H9 (cell line): ENCODE measurements around the gene DIP2C. TPM values are rescaled to one million over a fixed set of nuclear protein-coding genes. Genes with fewer than 3 reads are reported as not detected.

Experiments
- DNase-seq: peaks from one replicate; pipeline ENCODE4 v3.0.0-alpha.2; 2017
- H2AFZ ChIP-seq: one replicate; pipeline ENCODE4 v1.6.1; 2013; ENCODE audit warnings: mild to moderate bottlenecking, low read length, control low read depth, moderate library complexity
- H2AK5ac ChIP-seq: 2 replicates; pipeline ENCODE4 v1.6.1; 2013; ENCODE audit warnings: low read length, control low read depth, mixed read lengths; ENCODE audit not compliant: insufficient read length
- H2BK120ac ChIP-seq: one replicate; pipeline ENCODE4 v1.6.1; 2013; ENCODE audit warnings: low read depth, mild to moderate bottlenecking, low read length, control low read depth, inconsistent platforms; ENCODE audit not compliant: poor library complexity, severe bottlenecking
- H2BK12ac ChIP-seq: 2 replicates; pipeline ENCODE4 v1.6.1; 2013; ENCODE audit warnings: low read length, control low read depth, mixed read lengths, low read depth; ENCODE audit not compliant: insufficient read length
- H2BK15ac ChIP-seq: 2 replicates; pipeline ENCODE4 v1.6.1; 2013; ENCODE audit warnings: low read depth, low read length, control low read depth
- H2BK20ac ChIP-seq: one replicate; pipeline ENCODE4 v1.6.1; 2013; ENCODE audit warnings: low read depth, mild to moderate bottlenecking, low read length, control low read depth, inconsistent platforms; ENCODE audit not compliant: poor library complexity, severe bottlenecking
- H2BK5ac ChIP-seq: 2 replicates; pipeline ENCODE4 v1.6.1; 2013; ENCODE audit warnings: low read length, control low read depth, mixed read lengths; ENCODE audit not compliant: insufficient read length
- H3K14ac ChIP-seq: 2 replicates; pipeline ENCODE4 v1.6.1; 2013; ENCODE audit warnings: low read length, control low read depth; ENCODE audit not compliant: insufficient read depth
- H3K18ac ChIP-seq: 2 replicates; pipeline ENCODE4 v1.6.1; 2013; ENCODE audit warnings: low read depth, mild to moderate bottlenecking, mixed read lengths, low read length, control low read depth; ENCODE audit not compliant: insufficient read length
- H3K23ac ChIP-seq: 2 replicates; pipeline ENCODE4 v1.6.1; 2013; ENCODE audit warnings: low read length, control low read depth, mixed read lengths, low read depth; ENCODE audit not compliant: insufficient read length
- H3K23me2 ChIP-seq: 2 replicates; pipeline ENCODE4 v1.6.1; 2013; ENCODE audit warnings: low read depth, mild to moderate bottlenecking, mixed read lengths, low read length, control low read depth; ENCODE audit not compliant: insufficient read length, poor library complexity, severe bottlenecking
- H3K27ac ChIP-seq: 2 replicates; pipeline ENCODE4 v1.5.1; 2013; ENCODE audit warnings: low read length, control low read depth, mixed read lengths, low read depth; ENCODE audit not compliant: insufficient read length
- H3K27me3 ChIP-seq: 2 replicates; pipeline ENCODE4 v1.6.1; 2013; ENCODE audit warnings: low read length, control low read depth, inconsistent platforms; ENCODE audit not compliant: insufficient read depth
- H3K4ac ChIP-seq: 2 replicates; pipeline ENCODE4 v1.6.1; 2013; ENCODE audit warnings: low read depth, mild to moderate bottlenecking, control low read depth, inconsistent platforms, low read length, moderate library complexity
- H3K4me1 ChIP-seq: 2 replicates; pipeline ENCODE4 v1.6.1; 2013; ENCODE audit warnings: low read length, control low read depth, inconsistent platforms; ENCODE audit not compliant: insufficient read depth
- H3K4me2 ChIP-seq: 2 replicates; pipeline ENCODE4 v1.6.1; 2013; ENCODE audit warnings: low read length, control low read depth, mixed read lengths; ENCODE audit not compliant: insufficient read length, insufficient read depth
- H3K56ac ChIP-seq: 2 replicates; pipeline ENCODE4 v1.6.1; 2013; ENCODE audit warnings: low read depth, mild to moderate bottlenecking, mixed read lengths, low read length, control low read depth; ENCODE audit not compliant: insufficient read length
- H3K79me1 ChIP-seq: 2 replicates; pipeline ENCODE4 v1.6.1; 2013; ENCODE audit warnings: low read depth, mild to moderate bottlenecking, moderate library complexity, low read length, control low read depth, inconsistent platforms; ENCODE audit not compliant: insufficient read depth, poor library complexity, severe bottlenecking
- H3K79me2 ChIP-seq: 2 replicates; pipeline ENCODE4 v1.6.1; 2013; ENCODE audit warnings: low read length, control low read depth, inconsistent platforms; ENCODE audit not compliant: insufficient read depth
- H3K9ac ChIP-seq: 2 replicates; pipeline ENCODE4 v1.6.1; 2013; ENCODE audit warnings: low read length, control low read depth, mixed read lengths; ENCODE audit not compliant: insufficient read length; ENCODE audit errors: extremely low read depth
- H3K9me3 ChIP-seq: one replicate; pipeline ENCODE4 v1.6.1; 2013; ENCODE audit warnings: low read depth, low read length, inconsistent platforms; ENCODE audit not compliant: control insufficient read depth
- H3T11ph ChIP-seq: one replicate; pipeline ENCODE4 v1.6.1; 2013; ENCODE audit warnings: mild to moderate bottlenecking, low read length, control low read depth, inconsistent platforms
- H4K20me1 ChIP-seq: one replicate; pipeline ENCODE4 v1.6.1; 2013; ENCODE audit not compliant: control insufficient read depth, insufficient read length, insufficient read depth
- H4K5ac ChIP-seq: 2 replicates; pipeline ENCODE4 v1.6.1; 2013; ENCODE audit warnings: low read depth, mild to moderate bottlenecking, mixed read lengths, low read length, control low read depth; ENCODE audit not compliant: insufficient read length
- H4K8ac ChIP-seq: replicated peaks from 2 replicates; pipeline ENCODE4 v1.6.1; 2013; ENCODE audit warnings: low read length, control low read depth, mixed read lengths, low read depth; ENCODE audit not compliant: insufficient read length
- H4K91ac ChIP-seq: 2 replicates; pipeline ENCODE4 v1.6.1; 2013; ENCODE audit warnings: low read depth, mild to moderate bottlenecking, moderate library complexity, mixed read lengths, low read length, control low read depth; ENCODE audit not compliant: insufficient read length
- H3K27ac Mint-ChIP-seq, 3 experiments: 2 replicates in 2 of 3; 3 replicates in 1 of 3; pipeline ENCODE4 v1.8.0; 2020 to 2021; ENCODE audit warnings: mixed read lengths in 3 of 3, mild to moderate bottlenecking in 1 of 3, moderate library complexity in 1 of 3
- H3K27me3 Mint-ChIP-seq: 2 replicates; pipeline ENCODE4 v1.8.0; 2021; ENCODE audit warnings: low read depth, mild to moderate bottlenecking, moderate library complexity, mixed read lengths
- H3K36me3 Mint-ChIP-seq, 3 experiments: 2 replicates in 2 of 3; 3 replicates in 1 of 3; pipeline ENCODE4 v1.8.0; 2020 to 2021; ENCODE audit warnings: low read depth in 3 of 3, mixed read lengths in 3 of 3; ENCODE audit not compliant: insufficient read depth in 1 of 3
- H3K4me1 Mint-ChIP-seq, 2 experiments: 2 replicates each; pipeline ENCODE4 v1.8.0; 2020; ENCODE audit warnings: mixed read lengths in 2 of 2
- H3K4me3 Mint-ChIP-seq, 2 experiments: 2 replicates in 1 of 2; 3 replicates in 1 of 2; pipeline ENCODE4 v1.8.0; 2020 to 2021; ENCODE audit warnings: mild to moderate bottlenecking in 2 of 2, mixed read lengths in 2 of 2, moderate library complexity in 1 of 2
- H3K9me3 Mint-ChIP-seq, 2 experiments: 2 replicates in 1 of 2; 3 replicates in 1 of 2; pipeline ENCODE4 v1.8.0; 2020; ENCODE audit warnings: mild to moderate bottlenecking in 2 of 2, mixed read lengths in 2 of 2, moderate library complexity in 1 of 2
- CTCF ChIP-seq: fragments of 200-600 bp; sonication (generic); conservative IDR thresholded peaks from 3 replicates; pipeline ENCODE4 v1.8.0; 2021; ENCODE audit warnings: antibody characterized with exemption, mild to moderate bottlenecking
- WGBS: extraction: QIAGEN DNeasy Blood & Tissue Kit; methylation state at CpG from one replicate; pipeline ENCODE4 v1.1.7; 2013; ENCODE audit warnings: missing lambda C conversion rate, low lambda C conversion rate, mixed read lengths; ENCODE audit not compliant: insufficient read length; ENCODE audit errors: extremely low coverage; 5-methylcytosine and 5-hydroxymethylcytosine counted together
- total RNA-seq: library from RNA; stranded (reverse); gene quantifications from 2 replicates; pipeline ENCODE4 v1.2.1, GENCODE V29; 2021

Gene DIP2C
- total RNA-seq, 1 experiment from 2014 or later: 7.9 TPM

GRCh38 chr10:580778-581177, 108.7 kb downstream of the DIP2C start:
- H2BK12ac ChIP-seq: no peak overlapping the region
- no peaks in the 10 kb centered on the region for H3K23me2 ChIP-seq
- H3K9me3 Mint-ChIP-seq: no peaks in the 10 kb centered on the region
- peaks cover 5% of the 10 kb centered on the region for H3K79me2 ChIP-seq
- H3K27me3 Mint-ChIP-seq: no peaks in the 10 kb centered on the region
- no peak overlapping the region for H3K9ac ChIP-seq
- no peak overlapping the region for H3K23ac ChIP-seq
- no peak overlapping the region for H4K8ac ChIP-seq
- H4K20me1 ChIP-seq: no peaks in the 10 kb centered on the region
- no peak overlapping the region for H3K4me2 ChIP-seq
- no peak overlapping the region for H2AK5ac ChIP-seq
- TF ChIP-seq CTCF: no peak
- H3K36me3 Mint-ChIP-seq: no peaks in the 10 kb centered on the region
- no peak overlapping the region for H4K91ac ChIP-seq
- no peak for DNase-seq
- no peaks in the 10 kb centered on the region for H3K9me3 ChIP-seq
- H3K4me1 Mint-ChIP-seq: peaks cover 16 to 17% of the 10 kb centered on the region in 2 experiments
- H2BK15ac ChIP-seq: no peak overlapping the region
- WGBS: no CpG with 5 or more reads among the region's 6 CpGs
- H3T11ph ChIP-seq: no peak overlapping the region
- H2AFZ ChIP-seq: no peak overlapping the region
- no peak overlapping the region for H3K4ac ChIP-seq
- no peaks in the 10 kb centered on the region for H3K27me3 ChIP-seq
- H3K56ac ChIP-seq: no peak overlapping the region
- no peak overlapping the region for H2BK120ac ChIP-seq
- no peak overlapping the region for H3K14ac ChIP-seq
- H3K4me1 ChIP-seq: no peaks in the 10 kb centered on the region
- H3K18ac ChIP-seq: no peak overlapping the region
- H3K4me3 Mint-ChIP-seq: no peak overlapping the region
- no peaks in the 10 kb centered on the region for H3K79me1 ChIP-seq
- no peak overlapping the region; a peak in 1 of 7 replicates for H3K27ac Mint-ChIP-seq
- H3K27ac ChIP-seq: no peak overlapping the region
- H2BK5ac ChIP-seq: no peak overlapping the region
- H2BK20ac ChIP-seq: no peak overlapping the region
- H4K5ac ChIP-seq: no peak overlapping the region
